CD14-positive monocyte (primary cell): Measurements from ENCODE around the gene PLPPR5. TPM values are rescaled to one million over a fixed set of nuclear protein-coding genes. Genes with fewer than 3 reads are reported as not detected.

Experiments
- DNase-seq, 3 donors: peaks; one replicate each; pipeline ENCODE4 v3.0.0-alpha.2; 2011 to 2022
- H2AFZ ChIP-seq: 2 replicates; pipeline ENCODE4 v1.6.0; 2012; ENCODE audit warnings: mild to moderate bottlenecking, low read depth, low read length, inconsistent platforms; ENCODE audit not compliant: insufficient read depth, poor library complexity, severe bottlenecking
- H3K27ac ChIP-seq, 2 donors: 1 replicate in 1 of 2; 2 replicates in 1 of 2; pipeline ENCODE4 v1.5.1; 2012 to 2013; ENCODE audit warnings: low read length in 2 of 2, control low read depth in 1 of 2, inconsistent platforms in 1 of 2, low read depth in 1 of 2, mild to moderate bottlenecking in 1 of 2
- H3K27me3 ChIP-seq, 2 donors: one replicate each; pipeline versions ENCODE4 v1.6.0 to v1.6.1; 2011 to 2013; ENCODE audit warnings: low read length in 2 of 2; ENCODE audit not compliant: control insufficient read depth in 2 of 2, insufficient read depth in 2 of 2
- H3K36me3 ChIP-seq, 2 donors: replicated peaks in 1 of 2; 1 replicate in 1 of 2; 2 replicates in 1 of 2; pipeline versions ENCODE4 v1.5.1 to v1.6.1; 2012 to 2013; ENCODE audit warnings: low read length in 2 of 2, control low read depth in 1 of 2, inconsistent platforms in 1 of 2, mild to moderate bottlenecking in 1 of 2; ENCODE audit not compliant: insufficient read depth in 2 of 2, control insufficient read depth in 1 of 2
- H3K4me1 ChIP-seq, 2 donors: 1 replicate in 1 of 2; 2 replicates in 1 of 2; pipeline versions ENCODE4 v1.5.1 to v1.6.1; 2012 to 2013; ENCODE audit warnings: low read length in 2 of 2, control low read depth in 1 of 2, inconsistent platforms in 1 of 2, mild to moderate bottlenecking in 1 of 2, moderate library complexity in 1 of 2; ENCODE audit not compliant: insufficient read depth in 2 of 2, control insufficient read depth in 1 of 2
- H3K4me2 ChIP-seq: replicated peaks from 2 replicates; pipeline ENCODE3; 2012; ENCODE audit warnings: low read length, moderate library complexity, mild to moderate bottlenecking; ENCODE audit not compliant: poor library complexity, severe bottlenecking; ENCODE audit errors: extremely low read depth
- H3K4me3 ChIP-seq, 3 experiments: fragments of 200-600 bp in 1 of 3; sonication (generic) in 1 of 3; replicated peaks in 1 of 3; 1 replicate in 2 of 3; 2 replicates in 1 of 3; pipeline ENCODE4 v1.5.1; 2011 to 2013; ENCODE audit warnings: low read length in 3 of 3, mild to moderate bottlenecking in 3 of 3, control low read depth in 2 of 3, low read depth in 2 of 3, inconsistent platforms in 1 of 3, moderate library complexity in 1 of 3
- H3K79me2 ChIP-seq: 2 replicates; pipeline ENCODE4 v1.6.0; 2012; ENCODE audit warnings: mild to moderate bottlenecking, control low read depth, inconsistent platforms, low read length, moderate library complexity; ENCODE audit not compliant: insufficient read depth
- H3K9ac ChIP-seq: 2 replicates; pipeline ENCODE4 v1.6.0; 2017; ENCODE audit warnings: low read length, mild to moderate bottlenecking; ENCODE audit not compliant: insufficient read depth, poor library complexity, severe bottlenecking
- H3K9me3 ChIP-seq, 2 donors: replicated peaks in 1 of 2; 1 replicate in 1 of 2; 2 replicates in 1 of 2; pipeline versions ENCODE4 v1.5.1 to v1.6.1; 2012 to 2013; ENCODE audit warnings: low read length in 2 of 2, control low read depth in 1 of 2; ENCODE audit not compliant: control insufficient read depth in 1 of 2, insufficient read depth in 1 of 2
- H4K20me1 ChIP-seq: 2 replicates; pipeline ENCODE4 v1.6.0; 2012; ENCODE audit warnings: mild to moderate bottlenecking, low read length, control low read depth, moderate library complexity; ENCODE audit not compliant: insufficient read depth
- H3K27ac Mint-ChIP-seq, 7 donors: one replicate each; pipeline ENCODE4 v1.8.0; 2020; ENCODE audit warnings: mild to moderate bottlenecking in 7 of 7, mixed read lengths in 7 of 7, moderate library complexity in 6 of 7, inconsistent platforms in 2 of 7
- H3K27me3 Mint-ChIP-seq, 3 donors: one replicate each; pipeline ENCODE4 v1.8.0; 2021 to 2022; ENCODE audit warnings: low read depth in 3 of 3, mild to moderate bottlenecking in 3 of 3, mixed read lengths in 3 of 3, moderate library complexity in 3 of 3, inconsistent platforms in 1 of 3
- H3K36me3 Mint-ChIP-seq, 2 donors: one replicate each; pipeline ENCODE4 v1.8.0; 2020; ENCODE audit warnings: mixed read lengths in 2 of 2, inconsistent platforms in 1 of 2, mild to moderate bottlenecking in 1 of 2
- H3K4me1 Mint-ChIP-seq: one replicate; pipeline ENCODE4 v1.8.0; 2020; ENCODE audit warnings: mild to moderate bottlenecking, mixed read lengths
- H3K4me3 Mint-ChIP-seq, 2 donors: one replicate each; pipeline ENCODE4 v1.8.0; 2020; ENCODE audit warnings: mild to moderate bottlenecking in 2 of 2, mixed read lengths in 2 of 2, moderate library complexity in 1 of 2
- H3K9me3 Mint-ChIP-seq, 7 donors: one replicate each; pipeline ENCODE4 v1.8.0; 2020 to 2022; ENCODE audit warnings: mixed read lengths in 7 of 7, mild to moderate bottlenecking in 6 of 7, moderate library complexity in 6 of 7, inconsistent platforms in 2 of 7
- WGBS: methylation state at CpG from one replicate; pipeline ENCODE4 v1.1.5; 2013; ENCODE audit warnings: missing lambda C conversion rate; ENCODE audit not compliant: insufficient coverage; 5-methylcytosine and 5-hydroxymethylcytosine counted together
- intact Hi-C, 2 donors: fragments of 100-400 bp; cut with micrococcal nuclease; formaldehyde crosslinking; loops; one replicate each; pipeline versions ENCODE4 v1.15.0 to v1.15.1; 2023
- polyA plus RNA-seq, 3 donors: library from polyadenylated mRNA; depleted of rRNA in 1 of 3; unstranded in 2 of 3; stranded (reverse) in 1 of 3; fragments of 300-500 nt in 2 of 3; fragments of >200 nt in 1 of 3; fragmentation: Illumina TruSeq in 2 of 3; gene quantifications; 1 replicate in 2 of 3; 2 replicates in 1 of 3; pipeline ENCODE4 v1.2.3, GENCODE V29; 2012 to 2021
- TF ChIP-seq, protein P1 (sequence below): fragments of 200-600 bp; IDR thresholded peaks from one replicate; pipeline ENCODE4 v1.8.0; 2022; ENCODE audit warnings: antibody characterized with exemption, mild to moderate bottlenecking

PLPPR5 gene
- polyA plus RNA-seq, 3 donors: not detected

GRCh38 chr1:99010679-99011078 is 6.0 kb upstream of the PLPPR5 start:
- Mint-ChIP-seq H3K4me3 (no peak overlapping the region), H3K9me3 (no peaks in the 10 kb centered on the region), H3K36me3 (no peaks in the 10 kb centered on the region), H3K27me3 (peaks cover 8 to 22% (median 20%) of the 10 kb centered on the region in 3 donors), H3K4me1 (no peaks in the 10 kb centered on the region), H3K27ac (no peak overlapping the region)
- Histone ChIP-seq H3K27ac (no peak overlapping the region), H3K27me3 (peaks cover 12 to 23% of the 10 kb centered on the region in 2 donors), H3K4me2 (no peak overlapping the region), H3K4me3 (no peak overlapping the region), H4K20me1 (no peaks in the 10 kb centered on the region), H3K79me2 (no peaks in the 10 kb centered on the region), H2AFZ (no peak overlapping the region), H3K36me3 (no peaks in the 10 kb centered on the region), H3K9me3 (no peaks in the 10 kb centered on the region), H3K9ac (no peak overlapping the region), H3K4me1 (no peaks in the 10 kb centered on the region)
- intact Hi-C loops: no loop called here
- DNase-seq: no peak
- TF ChIP-seq, protein P1, sequence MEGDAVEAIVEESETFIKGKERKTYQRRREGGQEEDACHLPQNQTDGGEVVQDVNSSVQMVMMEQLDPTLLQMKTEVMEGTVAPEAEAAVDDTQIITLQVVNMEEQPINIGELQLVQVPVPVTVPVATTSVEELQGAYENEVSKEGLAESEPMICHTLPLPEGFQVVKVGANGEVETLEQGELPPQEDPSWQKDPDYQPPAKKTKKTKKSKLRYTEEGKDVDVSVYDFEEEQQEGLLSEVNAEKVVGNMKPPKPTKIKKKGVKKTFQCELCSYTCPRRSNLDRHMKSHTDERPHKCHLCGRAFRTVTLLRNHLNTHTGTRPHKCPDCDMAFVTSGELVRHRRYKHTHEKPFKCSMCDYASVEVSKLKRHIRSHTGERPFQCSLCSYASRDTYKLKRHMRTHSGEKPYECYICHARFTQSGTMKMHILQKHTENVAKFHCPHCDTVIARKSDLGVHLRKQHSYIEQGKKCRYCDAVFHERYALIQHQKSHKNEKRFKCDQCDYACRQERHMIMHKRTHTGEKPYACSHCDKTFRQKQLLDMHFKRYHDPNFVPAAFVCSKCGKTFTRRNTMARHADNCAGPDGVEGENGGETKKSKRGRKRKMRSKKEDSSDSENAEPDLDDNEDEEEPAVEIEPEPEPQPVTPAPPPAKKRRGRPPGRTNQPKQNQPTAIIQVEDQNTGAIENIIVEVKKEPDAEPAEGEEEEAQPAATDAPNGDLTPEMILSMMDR: no peak
- 100% methylated on average over 2 of the region's 2 CpGs for WGBS

GRCh38 chr1:99007366-99007765 is 2.7 kb upstream of the PLPPR5 start:
- no peaks in the 10 kb centered on the region for H3K4me1 Mint-ChIP-seq
- H3K36me3 Mint-ChIP-seq: no peaks in the 10 kb centered on the region
- peaks cover 28 to 51% (median 44%) of the 10 kb centered on the region in 3 donors for H3K27me3 Mint-ChIP-seq
- no peaks in the 10 kb centered on the region for H3K36me3 ChIP-seq
- peaks cover 0 to 7% (median 2%) of the 10 kb centered on the region in 7 donors for H3K9me3 Mint-ChIP-seq
- no peak overlapping the region for H3K9ac ChIP-seq
- H3K4me1 ChIP-seq: no peaks in the 10 kb centered on the region
- H3K79me2 ChIP-seq: no peaks in the 10 kb centered on the region
- DNase-seq: no peak
- 60% methylated on average over 1 of the region's 3 CpGs for WGBS
- peak overlapping the region in 1 of 2 donors; percentile 1 for H3K4me3 Mint-ChIP-seq
- H3K27ac ChIP-seq: no peak overlapping the region
- intact Hi-C loops: no loop called here
- H3K4me3 ChIP-seq: no peak overlapping the region
- TF ChIP-seq, protein P1: no peak
- H4K20me1 ChIP-seq: no peaks in the 10 kb centered on the region
- peaks cover 30 to 49% of the 10 kb centered on the region in 2 donors for H3K27me3 ChIP-seq
- no peak overlapping the region for H2AFZ ChIP-seq
- no peak overlapping the region for H3K4me2 ChIP-seq
- H3K9me3 ChIP-seq: peaks cover 0 to 11% of the 10 kb centered on the region in 2 donors
- H3K27ac Mint-ChIP-seq: no peak overlapping the region
